CD8-positive, alpha-beta memory T cell (primary cell): ENCODE data around the gene CRNKL1. TPM values are rescaled to one million over a fixed set of nuclear protein-coding genes. Genes with fewer than 3 reads are reported as not detected.
A peak's percentile ranks its signal among the peaks of the same experiment; 100 is the strongest.

Experiments
- CTCF ChIA-PET: fragments of 350-600 bp; sonication (Branson Sonifier 250); formaldehyde crosslinking; loops from one replicate; lab custom pipeline; 2021; ENCODE audit warnings: antibody characterized with exemption; lab: Charles Lee
- POLR2A ChIA-PET: fragments of 350-600 bp; sonication (Branson Sonifier 250); formaldehyde crosslinking; loops from one replicate; lab custom pipeline; 2021; ENCODE audit warnings: antibody characterized with exemption; lab: Charles Lee
- DNase-seq, 5 donors: peaks; one replicate each; pipeline versions ENCODE4 v3.0.0 to v3.0.0-alpha.2; 2020 to 2022; ENCODE audit warnings: mixed read lengths in 1 of 5
- H3K27ac ChIP-seq: one replicate; pipeline ENCODE4 v1.7.0; 2013; ENCODE audit warnings: low read depth, mild to moderate bottlenecking, low read length, moderate library complexity
- H3K27me3 ChIP-seq: 2 replicates; pipeline ENCODE4 v1.7.0; 2013; ENCODE audit warnings: low read length, mild to moderate bottlenecking; ENCODE audit not compliant: insufficient read depth, poor library complexity, severe bottlenecking
- H3K36me3 ChIP-seq: 2 replicates; pipeline ENCODE4 v1.7.0; 2013; ENCODE audit warnings: mild to moderate bottlenecking, low read length, moderate library complexity; ENCODE audit not compliant: insufficient read depth
- H3K4me1 ChIP-seq: 2 replicates; pipeline ENCODE4 v1.7.0; 2013; ENCODE audit warnings: mild to moderate bottlenecking, low read length, moderate library complexity; ENCODE audit not compliant: insufficient read depth
- H3K4me3 ChIP-seq: 2 replicates; pipeline ENCODE4 v1.7.0; 2013; ENCODE audit warnings: mild to moderate bottlenecking, low read length
- H3K9me3 ChIP-seq: 2 replicates; pipeline ENCODE4 v1.7.0; 2013; ENCODE audit warnings: mild to moderate bottlenecking, low read length
- H3K27ac Mint-ChIP-seq, 8 donors: one replicate each; pipeline ENCODE4 v1.8.0; 2020 to 2021; ENCODE audit warnings: mixed read lengths in 8 of 8, mild to moderate bottlenecking in 6 of 8, inconsistent platforms in 3 of 8, moderate library complexity in 3 of 8
- H3K27me3 Mint-ChIP-seq, 2 donors: one replicate each; pipeline ENCODE4 v1.8.0; 2020 to 2021; ENCODE audit warnings: mixed read lengths in 2 of 2, mild to moderate bottlenecking in 1 of 2, moderate library complexity in 1 of 2
- H3K36me3 Mint-ChIP-seq, 3 donors: one replicate each; pipeline ENCODE4 v1.8.0; 2020 to 2021; ENCODE audit warnings: mixed read lengths in 3 of 3, inconsistent platforms in 1 of 3, mild to moderate bottlenecking in 1 of 3
- H3K4me1 Mint-ChIP-seq, 3 donors: one replicate each; pipeline ENCODE4 v1.8.0; 2020 to 2021; ENCODE audit warnings: mixed read lengths in 3 of 3, inconsistent platforms in 1 of 3, mild to moderate bottlenecking in 1 of 3
- H3K4me3 Mint-ChIP-seq, 7 donors: one replicate each; pipeline ENCODE4 v1.8.0; 2020 to 2021; ENCODE audit warnings: mixed read lengths in 7 of 7, mild to moderate bottlenecking in 6 of 7, moderate library complexity in 4 of 7, inconsistent platforms in 2 of 7
- H3K9me3 Mint-ChIP-seq, 5 donors: one replicate each; pipeline ENCODE4 v1.8.0; 2020 to 2022; ENCODE audit warnings: mixed read lengths in 5 of 5, mild to moderate bottlenecking in 3 of 5, moderate library complexity in 2 of 5, inconsistent platforms in 1 of 5
- polyA plus RNA-seq: library from polyadenylated mRNA; unstranded; fragments of 300-500 nt; fragmentation: Illumina TruSeq; gene quantifications from one replicate; pipeline ENCODE4 v1.2.3, GENCODE V29; 2021
- total RNA-seq, 2 experiments: library from RNA; stranded (reverse); gene quantifications; one replicate each; pipeline ENCODE4 v1.2.3, GENCODE V29; 2021

Gene CRNKL1
- total and polyA plus RNA-seq, 3 experiments from 2014 or later, result 15.3 to 29.4 (median 28.6) TPM

DNA sequence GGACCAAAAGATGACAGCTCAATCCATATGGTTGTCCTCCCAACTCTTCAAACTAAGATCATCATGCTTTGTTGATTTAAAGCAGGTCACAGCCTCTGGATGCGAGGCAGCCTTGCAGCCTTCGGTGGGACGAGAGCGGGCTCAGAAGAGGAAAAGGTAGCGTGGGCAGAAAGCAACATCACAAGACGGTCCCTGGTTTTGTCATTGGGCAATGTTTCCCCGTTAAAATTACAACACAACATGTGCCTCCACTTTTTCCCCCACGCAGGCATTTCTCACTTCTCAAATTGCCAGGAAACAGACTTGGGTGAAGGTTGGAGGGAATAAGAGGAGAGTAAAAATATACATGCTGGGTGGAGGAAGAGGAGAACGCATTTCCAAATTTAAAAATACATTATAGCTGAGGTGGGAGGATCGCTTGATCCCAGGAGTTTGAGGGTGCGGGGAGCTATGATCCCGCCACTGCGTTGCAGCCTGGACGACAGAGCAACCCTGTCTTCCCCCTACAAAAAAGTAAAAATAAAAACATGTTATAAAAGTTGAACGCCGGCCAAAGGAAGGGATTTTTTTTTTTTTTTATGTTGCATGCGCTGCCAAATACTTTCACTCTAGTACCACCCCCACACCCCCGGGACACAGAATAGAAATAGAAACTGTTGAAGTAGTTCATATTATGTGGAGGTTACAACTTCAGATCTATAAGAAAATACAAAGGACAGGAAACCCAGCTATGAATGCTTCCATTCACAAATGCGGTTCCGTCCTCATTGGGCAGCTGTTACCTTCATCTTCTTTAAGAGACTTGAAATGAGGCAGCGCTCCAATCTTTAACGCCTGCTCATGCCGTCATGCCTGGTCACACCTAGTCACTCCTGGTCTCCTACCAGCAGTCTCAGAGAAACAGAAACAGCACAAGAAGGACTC is 49.0 kb downstream of the CRNKL1 start:
- Mint-ChIP-seq H3K36me3 (peaks cover 0 to 1% (median 0%) of the 10 kb centered on the region in 3 donors), H3K4me3 (peak overlapping the region in 6 of 7 donors; percentile 59 to 72 (median 68)), H3K9me3 (peaks cover 0 to 2% (median 0%) of the 10 kb centered on the region in 5 donors), H3K27me3 (peaks cover 27 to 70% of the 10 kb centered on the region in 2 donors), H3K4me1 (peaks cover 13 to 14% (median 13%) of the 10 kb centered on the region in 3 donors), H3K27ac (peak overlapping the region in 1 of 8 donors; percentile 1)
- peak overlapping the region; percentile 17 for H3K4me3 ChIP-seq
- H3K9me3 ChIP-seq, result no peaks in the 10 kb centered on the region
- no peaks in the 10 kb centered on the region for H3K36me3 ChIP-seq
- DNase-seq, result peak in 2 of 5 donors; percentile 1 to 23
- no peaks in the 10 kb centered on the region for H3K27me3 ChIP-seq
- CTCF ChIA-PET, result no interaction called here
- POLR2A ChIA-PET, result no interaction called here
- peaks cover 7% of the 10 kb centered on the region for H3K4me1 ChIP-seq
- no peak overlapping the region for H3K27ac ChIP-seq

GRCh38 chr20:20002101-20002998 is 49.9 kb downstream of the CRNKL1 start:
- POLR2A ChIA-PET, result no interaction called here
- no peaks in the 10 kb centered on the region for H3K36me3 ChIP-seq
- no peaks in the 10 kb centered on the region for H3K27me3 ChIP-seq
- H3K4me3 Mint-ChIP-seq, result peak overlapping the region in 2 of 7 donors; percentile 59 to 72
- CTCF ChIA-PET, result no interaction called here
- no peak for DNase-seq
- peaks cover 13 to 14% (median 13%) of the 10 kb centered on the region in 3 donors for H3K4me1 Mint-ChIP-seq
- peaks cover 0 to under 1% (median 0%) of the 10 kb centered on the region in 3 donors for H3K36me3 Mint-ChIP-seq
- no peak overlapping the region for H3K4me3 ChIP-seq
- H3K27ac ChIP-seq, result no peak overlapping the region
- H3K9me3 ChIP-seq, result no peaks in the 10 kb centered on the region
- peaks cover 0 to 2% (median 0%) of the 10 kb centered on the region in 5 donors for H3K9me3 Mint-ChIP-seq
- no peak overlapping the region for H3K27ac Mint-ChIP-seq
- peaks cover 7% of the 10 kb centered on the region for H3K4me1 ChIP-seq
- peaks cover 27 to 61% of the 10 kb centered on the region in 2 donors for H3K27me3 Mint-ChIP-seq

- H3K4me3 ChIP-seq, result no peak overlapping the region
These were observed 51.9 kb downstream of the CRNKL1 start for GRCh38 chr20:20000211-20000968.

GRCh38 chr20:19998990-19999705 is 53.1 kb downstream of the CRNKL1 start:
- no peak overlapping the region for H3K27ac Mint-ChIP-seq
- ChIA-PET CTCF (no interaction called here), POLR2A (no interaction called here)
- H3K4me3 Mint-ChIP-seq, result no peak overlapping the region
- Histone ChIP-seq H3K27me3 (no peaks in the 10 kb centered on the region), H3K9me3 (no peaks in the 10 kb centered on the region), H3K4me1 (peaks cover 7% of the 10 kb centered on the region), H3K4me3 (no peak overlapping the region), H3K27ac (no peak overlapping the region), H3K36me3 (no peaks in the 10 kb centered on the region)
- no peaks in the 10 kb centered on the region for H3K9me3 Mint-ChIP-seq
- peaks cover 13 to 14% (median 13%) of the 10 kb centered on the region in 3 donors for H3K4me1 Mint-ChIP-seq
- H3K27me3 Mint-ChIP-seq, result peaks cover 17 to 52% of the 10 kb centered on the region in 2 donors
- DNase-seq, result no peak
- H3K36me3 Mint-ChIP-seq, result no peaks in the 10 kb centered on the region

More at GRCh38 chr20:20000211-20000968, 51.9 kb downstream of the CRNKL1 start:
- DNase-seq, result no peak
- H3K4me1 ChIP-seq, result peaks cover 7% of the 10 kb centered on the region
- Mint-ChIP-seq H3K36me3 (no peaks in the 10 kb centered on the region), H3K27me3 (peaks cover 20 to 55% of the 10 kb centered on the region in 2 donors), H3K4me1 (peaks cover 13 to 14% (median 13%) of the 10 kb centered on the region in 3 donors), H3K9me3 (peaks cover 0 to 2% (median 0%) of the 10 kb centered on the region in 5 donors), H3K4me3 (no peak overlapping the region), H3K27ac (peak overlapping the region in 1 of 8 donors; percentile 37)
- no peaks in the 10 kb centered on the region for H3K9me3 ChIP-seq
- ChIA-PET CTCF (no interaction called here), POLR2A (no interaction called here)
- H3K27ac ChIP-seq, result no peak overlapping the region
- no peaks in the 10 kb centered on the region for H3K36me3 ChIP-seq
- H3K27me3 ChIP-seq, result no peaks in the 10 kb centered on the region

DNA sequence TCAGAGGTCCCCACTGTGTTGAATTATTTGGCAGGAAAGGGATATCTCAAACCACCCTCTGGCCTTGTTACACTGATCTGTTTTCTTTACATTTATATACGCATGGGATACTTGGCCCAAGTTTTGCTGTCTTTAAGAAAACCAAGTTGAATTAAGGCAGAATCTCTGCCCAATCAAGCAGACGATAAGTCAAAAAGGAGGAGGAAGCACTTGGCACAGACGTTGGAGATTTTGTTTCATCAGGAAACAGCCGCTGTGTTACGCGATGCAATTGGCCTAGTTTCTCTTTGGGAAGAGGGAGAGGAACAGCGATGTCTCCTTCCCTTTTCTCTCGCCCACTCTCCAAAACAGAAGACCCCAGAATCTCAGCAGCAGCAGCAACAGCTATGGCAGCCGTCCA is 55.3 kb downstream of the CRNKL1 start:
- no peak overlapping the region for H3K27ac Mint-ChIP-seq
- Histone ChIP-seq H3K27me3 (no peaks in the 10 kb centered on the region), H3K4me3 (no peak overlapping the region), H3K9me3 (no peaks in the 10 kb centered on the region), H3K27ac (no peak overlapping the region), H3K4me1 (no peaks in the 10 kb centered on the region), H3K36me3 (no peaks in the 10 kb centered on the region)
- no peak overlapping the region for H3K4me3 Mint-ChIP-seq
- no peak for DNase-seq
- peaks cover 5 to 38% of the 10 kb centered on the region in 2 donors for H3K27me3 Mint-ChIP-seq
- no peaks in the 10 kb centered on the region for H3K4me1 Mint-ChIP-seq
- H3K36me3 Mint-ChIP-seq, result no peaks in the 10 kb centered on the region
- ChIA-PET CTCF (no interaction called here), POLR2A (no interaction called here)
- H3K9me3 Mint-ChIP-seq, result no peaks in the 10 kb centered on the region

- Mint-ChIP-seq H3K4me3 (no peak overlapping the region), H3K36me3 (no peaks in the 10 kb centered on the region), H3K27ac (no peak overlapping the region), H3K27me3 (peaks cover 1 to 32% of the 10 kb centered on the region in 2 donors), H3K4me1 (no peaks in the 10 kb centered on the region), H3K9me3 (no peaks in the 10 kb centered on the region)
- Histone ChIP-seq H3K36me3 (no peaks in the 10 kb centered on the region), H3K27me3 (no peaks in the 10 kb centered on the region), H3K4me1 (no peaks in the 10 kb centered on the region), H3K27ac (no peak overlapping the region), H3K9me3 (no peaks in the 10 kb centered on the region), H3K4me3 (no peak overlapping the region)
- no peak for DNase-seq
- ChIA-PET POLR2A (no interaction called here), CTCF (no interaction called here)
These were observed 56.0 kb downstream of the CRNKL1 start for GRCh38 chr20:19996222-19996621.

DNA sequence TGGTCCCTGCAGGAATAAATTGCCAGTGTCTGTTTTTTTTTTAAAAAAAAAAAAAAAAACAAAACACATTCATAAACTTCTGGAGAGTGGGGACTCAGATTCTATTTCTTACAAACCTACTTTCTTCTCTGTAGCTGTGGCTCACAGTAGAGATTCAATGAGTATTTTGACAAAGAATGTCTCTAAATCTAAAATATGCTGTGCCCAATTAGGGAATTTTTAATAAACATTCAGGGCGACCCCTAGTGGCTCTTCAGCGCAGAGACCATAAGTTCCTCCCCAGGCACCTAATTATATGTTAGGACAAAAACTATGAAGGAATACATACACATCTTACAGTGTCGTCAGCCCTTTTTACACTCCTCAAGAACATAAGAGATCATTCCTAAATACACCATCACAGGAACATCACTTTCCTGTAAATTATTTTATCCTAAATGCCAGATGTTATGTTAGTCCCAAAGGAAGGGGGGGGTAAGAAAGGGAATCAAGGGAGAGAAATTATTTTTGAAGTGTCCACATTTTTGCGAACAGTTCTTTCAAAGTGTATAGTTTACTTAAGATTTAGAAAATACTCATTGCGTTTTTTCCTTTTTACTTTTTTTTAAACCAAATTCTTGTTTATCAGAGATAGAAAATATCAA is 56.9 kb downstream of the CRNKL1 start:
- POLR2A ChIA-PET, result no interaction called here
- CTCF ChIA-PET, result interaction anchor here (0.8 kb wide), 1 partner anchor 213 kb away, joined by 4 read pairs; no protein-coding TSS in a partner anchor

More for the DNA sequence above, 56.9 kb downstream of the CRNKL1 start:
- Mint-ChIP-seq H3K4me3 (no peak overlapping the region), H3K9me3 (no peaks in the 10 kb centered on the region), H3K4me1 (no peaks in the 10 kb centered on the region), H3K27ac (no peak overlapping the region), H3K36me3 (no peaks in the 10 kb centered on the region), H3K27me3 (peaks cover 3 to 30% of the 10 kb centered on the region in 2 donors)
- peak in 2 of 5 donors; percentile 13 to 14 for DNase-seq
- Histone ChIP-seq H3K27ac (no peak overlapping the region), H3K4me3 (no peak overlapping the region), H3K4me1 (no peaks in the 10 kb centered on the region), H3K9me3 (no peaks in the 10 kb centered on the region), H3K36me3 (no peaks in the 10 kb centered on the region), H3K27me3 (no peaks in the 10 kb centered on the region)
